Stimulated activated CD8-positive, alpha-beta memory T cell treated with anti-CD3 and anti-CD28 coated beads, Interleukin-7, amount 100 ng/mL, for 48 hours (primary cell): ENCODE results near the gene HOXD8.

Source experiments
- DNase-seq, 2 donors: peaks; one replicate each; pipeline ENCODE4 v3.0.0-alpha.2; 2020; ENCODE audit warnings: low read depth in 1 of 2; ENCODE audit errors: extremely low read depth in 1 of 2

Gene HOXD8

GRCh38 chr2:176090862-176091261, 38.6 kb upstream of the HOXD8 start:
- DNase-seq: no peak

GRCh38 chr2:176091329-176092258, 37.9 kb upstream of the HOXD8 start:
- no peak for DNase-seq

- DNase-seq: no peak
These were observed 37.0 kb upstream of the HOXD8 start, which contains the start of gene HOXD13 for GRCh38 chr2:176092270-176093144. Gene HOXD13 (plus strand): TSS chr2:176092721. CDS start chr2:176092891, 170 bp downstream.

- DNase-seq: no peak
These were observed 36.2 kb upstream of the HOXD8 start for GRCh38 chr2:176093145-176093897.

- DNase-seq: no peak
These were observed 35.6 kb upstream of the HOXD8 start for GRCh38 chr2:176093898-176094249.

- no peak for DNase-seq
These were observed 35.2 kb upstream of the HOXD8 start for GRCh38 chr2:176094349-176094748.

- DNase-seq: no peak
These were observed 34.1 kb upstream of the HOXD8 start for GRCh38 chr2:176095421-176095820.

GRCh38 chr2:176096243-176096985, 33.1 kb upstream of the HOXD8 start:
- DNase-seq: no peak

- DNase-seq: no peak
These were observed 32.3 kb upstream of the HOXD8 start for GRCh38 chr2:176096986-176097819.

- no peak for DNase-seq
These were observed 31.6 kb upstream of the HOXD8 start for GRCh38 chr2:176097820-176098365.

- DNase-seq: no peak
These were observed 30.9 kb upstream of the HOXD8 start for GRCh38 chr2:176098366-176099158.

GRCh38 chr2:176099159-176099727, 30.3 kb upstream of the HOXD8 start:
- no peak for DNase-seq

- DNase-seq: no peak
These were observed 29.6 kb upstream of the HOXD8 start, which contains the start of gene HOXD12 for GRCh38 chr2:176099728-176100546. Gene HOXD12 (plus strand): TSS chr2:176099795. CDS start chr2:176099802, 7 bp downstream.

GRCh38 chr2:176100547-176101140, 28.9 kb upstream of the HOXD8 start:
- DNase-seq: no peak

GRCh38 chr2:176101216-176101830, 28.2 kb upstream of the HOXD8 start:
- DNase-seq: no peak

GRCh38 chr2:176101842-176102241, 27.7 kb upstream of the HOXD8 start:
- DNase-seq: no peak
